IPS DF 19.7 (cell line): Measurements from ENCODE around the gene SPATA2.
"Not testable (repeated sequence)": the region's sequence is repeated elsewhere in the genome, so short reads cannot be mapped to it uniquely, and the experiment has no call there.

ENCODE experiments used
- DNase-seq: peaks from one replicate; pipeline ENCODE4 v3.0.0-alpha.2; 2013; ENCODE audit warnings: low read depth, low spot score

SPATA2 gene

DNA sequence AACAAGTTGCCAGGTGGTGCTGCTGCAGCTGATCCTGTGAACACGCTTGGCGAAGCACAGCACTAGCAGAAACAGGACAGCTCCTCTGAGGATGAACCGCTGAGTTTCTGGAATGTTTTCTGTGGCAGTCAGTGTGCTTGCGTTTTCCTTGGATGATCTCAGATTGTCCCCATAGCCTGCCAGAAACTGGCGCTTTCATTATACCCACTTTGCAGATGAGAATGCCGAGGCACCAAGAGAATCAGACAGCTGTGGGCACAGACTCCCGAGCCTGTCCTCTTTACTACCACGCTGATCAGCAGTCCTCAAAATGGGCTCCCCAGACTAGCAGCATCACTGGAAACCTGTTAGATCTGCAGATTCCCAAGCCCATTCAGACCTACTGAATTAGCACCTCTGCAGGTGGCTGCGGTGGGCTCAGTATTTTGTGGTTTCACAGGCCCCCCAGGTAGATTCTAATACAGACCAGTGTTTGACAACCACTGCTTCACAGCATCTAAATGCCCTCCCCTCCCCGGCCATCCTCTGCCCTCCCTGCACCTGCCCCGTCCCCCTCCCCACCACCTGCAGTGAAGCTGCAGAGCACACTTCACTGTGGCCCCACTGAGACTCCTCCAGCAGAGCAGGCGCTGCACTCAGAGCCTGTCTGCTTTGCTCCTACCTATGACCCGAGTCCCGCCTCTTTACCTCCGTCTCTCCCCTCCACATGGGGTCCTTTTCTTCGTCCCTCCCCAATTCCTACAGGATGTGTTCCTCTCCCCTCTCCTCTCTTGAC is 29.6 kb downstream of the SPATA2 start:
- DNase-seq: no peak

- no peak for DNase-seq
Observed at GRCh38 chr20:49883246-49883802, 32.0 kb downstream of the SPATA2 start.

GRCh38 chr20:49882171-49882970 is 33.0 kb downstream of the SPATA2 start:
- DNase-seq: no peak

- DNase-seq: no peak
Observed at GRCh38 chr20:49880724-49881445, 34.4 kb downstream of the SPATA2 start.

DNA sequence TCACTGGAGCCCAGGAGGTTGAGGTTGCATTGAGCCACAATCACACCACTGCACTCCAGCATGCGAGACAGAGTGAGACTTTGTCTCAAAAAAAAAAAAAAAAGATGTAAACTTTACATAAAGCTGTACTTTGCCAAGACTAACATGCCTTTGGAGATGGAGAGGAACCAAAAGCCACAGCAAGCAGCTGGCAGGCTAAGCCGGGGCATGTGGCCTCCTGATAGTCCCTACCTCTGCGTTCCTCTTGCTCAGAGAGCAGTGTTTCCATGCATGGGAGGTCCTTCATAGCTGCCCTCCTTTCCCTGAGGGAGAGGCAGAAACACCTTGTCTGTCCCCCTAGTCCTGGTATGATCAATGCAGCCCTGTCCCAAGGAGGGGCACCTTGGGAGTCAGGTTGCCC is 35.2 kb downstream of the SPATA2 start:
- no peak for DNase-seq

DNA sequence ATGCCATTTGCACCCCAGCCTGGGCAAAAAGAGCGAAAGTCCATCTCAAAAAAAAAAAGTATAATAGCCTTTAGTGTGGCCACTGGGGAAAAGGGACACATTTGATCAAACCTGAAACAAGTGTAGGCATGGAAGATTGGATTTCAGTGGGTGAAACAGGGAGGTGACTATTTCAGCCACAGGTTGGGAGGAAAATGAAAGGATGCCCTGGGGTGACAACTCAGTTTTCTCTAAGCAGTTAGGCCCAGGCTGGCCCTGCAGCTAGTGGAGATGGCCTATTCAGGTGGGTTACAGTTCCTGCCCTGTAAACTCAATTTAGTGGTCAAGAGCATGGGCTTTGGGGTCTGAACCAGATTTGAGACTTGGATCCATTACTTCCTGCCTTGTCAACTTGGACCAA is 36.4 kb downstream of the SPATA2 start:
- DNase-seq: no peak

DNA sequence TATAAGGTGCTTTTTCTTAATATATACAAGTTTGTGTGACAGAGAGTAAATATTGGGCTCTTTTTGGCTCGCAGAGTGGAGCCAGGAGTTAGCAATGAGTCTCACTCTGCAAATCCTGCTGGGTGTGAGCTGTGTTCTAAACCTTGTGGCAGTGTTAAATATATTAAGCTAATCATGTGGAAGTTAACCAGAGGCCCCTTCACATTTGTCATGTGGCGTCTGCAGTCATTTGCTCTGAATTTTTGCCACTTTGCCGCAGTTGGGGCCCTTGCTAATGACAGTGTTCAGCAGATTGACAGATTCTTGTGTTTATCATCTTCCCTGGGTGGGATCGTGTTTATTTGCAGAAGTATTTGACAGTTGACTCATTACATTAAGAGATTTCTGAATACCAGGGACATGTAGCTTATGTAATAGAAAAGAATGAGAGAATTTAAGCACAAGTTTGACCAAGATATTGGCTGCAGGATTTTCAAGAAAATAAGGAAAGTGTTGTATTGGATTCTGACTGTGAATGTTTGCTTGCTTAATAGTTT is 37.9 kb downstream of the SPATA2 start:
- DNase-seq: no peak

- DNase-seq: no peak
Observed at GRCh38 chr20:49874696-49875095, 40.6 kb downstream of the SPATA2 start.

DNA sequence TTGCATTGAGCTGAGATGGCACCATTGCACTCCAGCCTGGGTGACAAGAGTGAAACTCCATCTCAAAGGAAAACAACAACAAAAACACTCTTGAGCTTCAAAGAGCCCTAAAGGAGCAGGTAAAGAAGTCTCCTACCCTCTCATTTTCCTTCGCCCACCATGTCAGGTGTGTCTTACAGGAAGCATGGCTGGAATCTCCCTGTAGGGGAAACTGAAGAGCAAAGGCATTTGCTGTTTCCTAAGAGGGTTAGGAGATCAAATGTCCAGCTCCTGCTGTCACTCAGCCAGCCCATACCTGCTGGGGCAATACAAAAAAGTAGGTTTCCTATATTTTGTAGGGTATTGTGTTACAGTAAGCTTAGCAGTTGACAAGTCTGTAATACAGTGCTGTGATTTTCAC is 43.3 kb downstream of the SPATA2 start:
- DNase-seq: no peak

DNA sequence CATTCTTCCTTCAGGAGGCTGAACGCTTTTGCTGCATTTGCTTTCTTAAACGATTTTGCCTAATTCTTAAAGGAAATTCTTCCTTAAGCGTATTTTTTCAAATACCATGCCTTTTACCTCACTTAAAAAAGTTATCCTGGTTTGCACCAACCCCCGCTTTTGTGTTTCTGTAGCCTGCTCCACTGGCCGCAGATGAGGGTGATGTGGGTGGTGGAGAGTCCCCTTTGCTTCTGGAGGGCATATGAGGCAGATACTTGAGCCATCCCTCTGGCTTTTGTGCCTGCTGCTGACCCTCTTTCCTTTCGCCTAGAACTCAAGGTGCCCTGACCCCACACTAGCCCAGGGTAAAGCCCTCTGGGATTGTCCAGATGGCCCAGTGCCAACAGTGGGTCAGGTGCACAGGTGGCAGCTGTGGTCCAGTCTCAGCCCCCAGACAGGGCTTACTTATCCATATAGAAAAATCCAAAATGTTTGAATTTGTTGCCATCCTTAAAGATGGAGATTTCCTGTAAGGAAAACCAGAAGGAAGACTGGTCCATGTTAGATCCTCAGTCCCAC is 43.9 kb downstream of the SPATA2 start:
- no peak for DNase-seq

DNA sequence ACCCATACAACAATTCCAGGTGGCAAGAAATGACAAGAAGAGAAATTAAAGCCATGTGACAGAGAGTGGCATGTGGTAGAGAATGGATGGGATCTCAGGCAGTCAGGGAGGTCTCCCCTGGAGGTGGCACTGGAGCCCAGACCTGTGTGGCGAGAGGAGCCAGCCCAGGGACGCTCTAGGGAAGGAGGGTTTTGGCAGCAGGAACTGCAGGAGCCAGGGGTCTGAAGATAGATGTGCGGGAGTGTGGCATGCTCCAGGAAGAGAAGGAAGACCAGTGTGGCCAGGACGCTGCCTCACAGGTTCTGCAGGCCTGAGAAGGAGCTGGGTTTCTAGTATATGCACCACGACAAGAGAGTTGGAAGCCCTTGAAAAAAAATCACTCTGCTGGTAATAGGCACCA is 45.1 kb downstream of the SPATA2 start:
- no peak for DNase-seq

- no peak for DNase-seq
Observed at GRCh38 chr20:49868964-49869363, 46.4 kb downstream of the SPATA2 start.

DNA sequence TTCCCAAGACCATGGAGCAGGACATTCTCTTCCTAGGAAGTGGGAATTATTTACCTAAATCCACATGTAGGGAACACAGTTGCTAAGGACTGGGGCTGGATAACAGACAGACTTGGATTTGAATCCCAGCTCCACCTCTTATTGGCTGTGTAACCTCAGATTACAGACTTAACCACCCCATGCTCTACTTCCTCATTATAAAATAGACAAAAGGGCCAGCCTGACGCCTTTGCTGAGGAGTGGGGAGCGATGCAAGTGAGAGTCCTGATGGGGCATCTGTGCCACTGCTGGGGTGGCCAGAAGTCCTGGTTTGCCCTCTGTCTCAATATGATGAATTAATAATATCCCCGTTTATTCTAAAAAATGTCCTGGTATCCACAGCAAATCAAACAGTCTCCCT is 46.8 kb downstream of the SPATA2 start:
- no peak for DNase-seq

DNA sequence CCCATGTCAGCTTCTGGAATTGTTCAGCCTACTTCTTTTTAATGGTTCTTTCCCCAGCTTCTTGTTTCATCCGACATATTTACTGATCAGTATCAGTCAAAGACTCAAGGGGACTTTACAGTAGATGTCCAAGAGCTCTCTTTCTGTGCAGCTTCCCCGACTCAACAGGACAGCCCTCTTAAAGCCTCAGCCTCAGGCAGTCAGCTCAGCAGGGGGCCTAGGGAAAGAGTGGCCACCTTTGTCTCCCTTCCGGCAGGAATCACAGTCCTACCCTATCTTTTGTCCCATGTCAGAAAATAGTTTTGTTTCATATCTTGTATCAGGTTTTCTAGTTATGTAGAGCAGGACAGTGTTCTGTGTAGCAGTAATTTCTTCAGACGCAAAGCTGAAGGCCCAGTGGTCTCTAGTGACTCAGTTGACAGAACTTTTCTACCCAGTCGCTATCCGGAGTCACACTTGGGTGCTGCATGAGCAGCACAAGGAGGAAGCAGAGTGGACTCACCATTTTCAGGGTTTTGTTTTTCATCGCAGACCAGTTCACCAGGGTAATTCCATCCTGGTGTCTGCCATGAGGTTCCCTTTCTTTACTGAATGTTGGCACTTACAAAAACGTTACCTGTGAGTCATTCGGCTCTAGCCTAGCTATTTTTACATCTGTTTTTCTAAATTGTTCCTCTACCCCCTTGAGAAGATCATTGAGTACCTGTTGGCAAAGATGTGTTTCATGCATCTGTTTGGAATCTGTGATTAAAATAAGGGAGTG is 47.7 kb downstream of the SPATA2 start:
- no peak for DNase-seq

DNA sequence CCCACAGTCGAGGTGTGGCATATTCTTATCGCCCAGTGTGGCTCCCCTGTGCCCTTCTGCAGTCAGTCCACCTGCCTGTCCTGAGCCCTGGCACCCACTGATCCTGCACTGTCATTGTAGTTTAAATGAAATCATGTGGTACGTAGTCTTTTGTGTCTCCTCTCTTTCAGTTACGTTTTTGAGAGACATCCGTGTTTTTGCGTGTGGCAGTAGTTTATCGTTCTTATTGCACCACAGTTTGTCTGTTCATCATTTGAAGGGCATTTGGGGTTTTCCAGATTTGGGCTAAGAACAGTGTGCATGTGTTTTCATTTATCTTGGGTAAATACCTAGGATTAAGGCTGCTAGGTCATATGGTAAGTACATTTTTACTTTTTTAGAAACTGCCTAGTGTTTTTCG is 49.3 kb downstream of the SPATA2 start:
- DNase-seq: no peak

GRCh38 chr20:49865559-49865958 is 49.8 kb downstream of the SPATA2 start:
- DNase-seq: no peak

- no peak for DNase-seq
Observed at GRCh38 chr20:49863666-49864065, 51.7 kb downstream of the SPATA2 start.

GRCh38 chr20:49862607-49863200 is 52.6 kb downstream of the SPATA2 start:
- no peak for DNase-seq

GRCh38 chr20:49861232-49861631 is 54.1 kb downstream of the SPATA2 start:
- not testable (repeated sequence) for DNase-seq

GRCh38 chr20:49859807-49860206 is 55.5 kb downstream of the SPATA2 start:
- DNase-seq: no peak
